Mucosa of gallbladder (tissue), 1 donor: Measurements from ENCODE around the gene ZSWIM2. TPM values are rescaled to one million over a fixed set of nuclear protein-coding genes. Genes with fewer than 3 reads are reported as not detected.
A peak's percentile ranks its signal among the peaks of the same experiment; 100 is the strongest.
"Not testable (repeated sequence)": the region's sequence is repeated elsewhere in the genome, so short reads cannot be mapped to it uniquely, and the experiment has no call there.

Experiments used
- DNase-seq: peaks from one replicate; pipeline ENCODE4 v3.0.0-alpha.2; 2020; ENCODE audit warnings: low spot score
- total RNA-seq: library from RNA; stranded (reverse); gene quantifications from one replicate; pipeline ENCODE4 v1.2.1, GENCODE V29; 2021
- donor health status: DM: no; HTN: no; CAD: no.

The ZSWIM2 gene
- total RNA-seq: not detected

- DNase-seq: peak; percentile 13
Measured at GRCh38 chr2:186848873-186849578, at the start of gene ZSWIM2. TSS of gene ZSWIM2 (minus strand) at chr2:186849170. CDS start at chr2:186849130, 40 bp downstream.

- not testable (repeated sequence) for DNase-seq
Measured at GRCh38 chr2:186896220-186896619, 47.2 kb upstream of the ZSWIM2 start.

GRCh38 chr2:186895451-186895850 is 46.5 kb upstream of the ZSWIM2 start:
- no peak for DNase-seq

GRCh38 chr2:186894478-186894877 is 45.5 kb upstream of the ZSWIM2 start:
- no peak for DNase-seq

GRCh38 chr2:186892821-186893220 is 43.9 kb upstream of the ZSWIM2 start:
- no peak for DNase-seq

- no peak for DNase-seq
Measured at GRCh38 chr2:186891185-186891621, 42.2 kb upstream of the ZSWIM2 start.

GRCh38 chr2:186889101-186889879 is 40.3 kb upstream of the ZSWIM2 start:
- DNase-seq: no peak

- peak; percentile 22 for DNase-seq
Measured at GRCh38 chr2:186887107-186888090, 38.4 kb upstream of the ZSWIM2 start.

GRCh38 chr2:186884587-186884986 is 35.6 kb upstream of the ZSWIM2 start:
- DNase-seq: no peak

GRCh38 chr2:186883666-186884065 is 34.7 kb upstream of the ZSWIM2 start:
- no peak for DNase-seq

- DNase-seq: no peak
Measured at GRCh38 chr2:186882511-186883071, 33.6 kb upstream of the ZSWIM2 start.

GRCh38 chr2:186881660-186882059 is 32.7 kb upstream of the ZSWIM2 start:
- no peak for DNase-seq

- DNase-seq: no peak
Measured at GRCh38 chr2:186879312-186879711, 30.3 kb upstream of the ZSWIM2 start.

GRCh38 chr2:186874713-186875112 is 25.7 kb upstream of the ZSWIM2 start:
- no peak for DNase-seq

- no peak for DNase-seq
Measured at GRCh38 chr2:186871881-186872280, 22.9 kb upstream of the ZSWIM2 start.

GRCh38 chr2:186868344-186868743 is 19.4 kb upstream of the ZSWIM2 start:
- DNase-seq: no peak

GRCh38 chr2:186862869-186863709 is 14.1 kb upstream of the ZSWIM2 start:
- DNase-seq: no peak

- no peak for DNase-seq
Measured at GRCh38 chr2:186855216-186855615, 6.2 kb upstream of the ZSWIM2 start.

GRCh38 chr2:186853951-186854350 is 5.0 kb upstream of the ZSWIM2 start:
- no peak for DNase-seq

- DNase-seq: no peak
Measured at GRCh38 chr2:186852508-186852907, 3.5 kb upstream of the ZSWIM2 start.

- DNase-seq: no peak
Measured at GRCh38 chr2:186842373-186842772, 6.6 kb downstream of the ZSWIM2 start.
